Midbrain (tissue), 1 donor: ENCODE data around the gene CHURC1.

Source experiments
- DNase-seq: peaks from one replicate; lab custom pipeline; 2025; lab: John Stamatoyannopoulos, UW

Gene CHURC1

DNA sequence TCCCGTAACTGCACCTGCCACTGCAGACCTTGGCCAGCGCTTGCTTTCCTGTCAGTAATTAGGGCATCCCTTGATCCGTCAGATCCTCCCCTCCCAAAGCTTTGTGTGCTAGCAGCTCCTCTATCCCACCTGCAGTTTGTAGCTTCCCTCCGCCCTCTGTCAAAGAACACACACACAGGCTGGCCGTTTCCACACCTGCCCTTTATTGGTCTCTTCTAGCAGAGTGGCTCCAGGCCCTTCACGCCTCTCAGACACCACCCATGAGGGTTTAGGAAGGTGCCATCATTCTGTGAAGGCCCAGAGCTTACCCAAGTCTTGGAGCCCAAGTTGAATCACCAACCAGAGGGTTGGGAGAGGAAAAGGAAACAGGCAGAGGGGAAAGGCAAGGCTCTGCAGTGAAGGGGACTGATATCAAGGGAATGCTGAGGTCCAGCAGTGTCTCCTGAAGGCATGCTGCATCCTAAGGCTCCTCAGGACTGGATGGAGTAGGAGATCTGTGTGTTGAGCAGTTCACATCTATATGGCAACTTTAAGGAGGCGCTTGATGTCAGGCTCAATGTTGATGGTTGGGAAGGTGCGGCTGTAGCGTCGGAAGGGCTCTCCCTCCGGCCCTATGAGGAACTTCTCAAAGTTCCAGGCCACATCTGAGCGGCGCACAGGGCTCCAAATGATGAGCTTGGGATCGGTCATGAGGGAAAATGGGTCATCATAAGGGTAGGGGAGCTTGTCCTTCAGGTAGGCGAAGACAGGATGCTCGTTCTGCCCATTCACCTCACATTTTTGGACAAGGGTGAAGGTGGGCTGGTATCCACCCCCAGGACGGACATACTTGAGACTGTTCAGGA, 24.9 kb downstream of the CHURC1 start:
- DNase-seq: no peak

DNA sequence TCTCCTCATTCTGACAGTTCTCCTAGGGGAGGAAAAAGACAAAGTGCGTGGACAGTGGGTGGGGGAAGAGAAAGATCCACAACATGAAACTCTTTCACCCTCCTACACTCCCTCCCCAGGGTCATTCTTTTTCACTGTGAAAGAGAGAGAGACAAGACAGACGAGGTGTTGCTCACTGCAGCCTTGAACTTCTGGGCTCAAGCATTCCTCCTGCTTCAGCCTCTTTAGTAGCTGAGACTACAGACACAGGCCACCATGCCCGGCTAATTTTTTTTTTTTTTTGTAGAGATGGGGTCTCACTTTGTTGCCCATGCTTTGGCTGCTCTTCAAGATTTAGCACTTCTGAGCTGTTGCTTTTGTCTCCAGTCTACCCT, 25.5 kb downstream of the CHURC1 start:
- no peak for DNase-seq

DNA sequence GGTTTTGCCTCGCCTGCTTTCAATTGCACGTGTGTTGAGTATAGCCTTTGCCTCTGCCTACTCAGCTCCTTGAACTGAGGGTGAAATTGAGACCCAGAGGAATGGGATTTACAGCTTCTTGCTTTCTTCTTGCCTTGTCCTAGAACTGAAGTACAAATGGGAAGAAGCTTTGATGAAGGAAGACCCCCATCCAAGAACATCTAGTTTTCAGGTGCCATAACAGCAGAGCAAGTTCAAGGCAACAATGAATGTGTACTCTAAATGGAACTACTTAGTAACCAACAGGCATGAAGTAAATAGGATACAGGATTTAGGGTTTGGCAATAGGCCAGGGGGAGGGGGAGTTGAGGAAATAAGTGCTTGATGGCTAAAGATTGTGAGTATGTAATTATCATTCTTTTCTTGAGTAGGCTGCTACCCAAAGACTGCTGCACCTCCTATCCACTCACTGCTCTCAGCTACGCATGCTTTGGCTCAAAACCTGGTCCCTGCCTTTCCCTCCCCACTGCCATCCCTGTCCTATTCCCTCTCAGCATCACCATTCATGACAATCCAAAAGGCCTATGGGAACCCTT, 26.2 kb downstream of the CHURC1 start:
- no peak for DNase-seq

DNA sequence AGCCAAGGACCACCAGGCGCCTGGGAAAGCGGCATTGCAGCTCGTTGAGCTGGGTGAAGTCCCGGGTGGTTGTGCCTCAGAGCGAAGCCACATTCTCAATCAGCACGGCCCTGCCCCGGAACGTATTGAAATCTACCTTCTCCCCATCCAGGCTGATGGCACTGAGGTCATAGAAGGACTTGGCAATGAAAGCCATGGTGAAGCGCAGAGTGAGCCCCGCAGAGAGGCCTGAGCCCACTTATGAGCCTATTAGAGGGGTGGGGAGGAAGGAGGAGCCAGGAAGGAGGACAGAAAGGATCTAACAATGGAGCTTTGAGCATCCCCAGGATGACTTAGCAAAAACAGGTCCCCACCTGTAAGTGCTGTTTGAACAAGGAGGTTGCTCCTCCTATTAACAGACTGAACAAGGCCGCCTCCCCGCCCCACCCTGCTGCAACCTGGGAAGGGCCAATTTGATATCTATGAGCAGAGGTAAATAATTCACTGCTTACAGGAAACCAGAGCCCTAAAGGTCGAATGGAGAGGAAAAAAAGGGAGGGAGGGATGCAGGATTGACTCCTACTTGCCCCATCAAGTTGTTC, 28.4 kb downstream of the CHURC1 start, which contains the start of gene GPX2:
GPX2 (minus strand) TSS at position 215 of the 581 bp plus-strand sequence; CDS start at position 196, 19 bp downstream.
- DNase-seq: no peak

DNA sequence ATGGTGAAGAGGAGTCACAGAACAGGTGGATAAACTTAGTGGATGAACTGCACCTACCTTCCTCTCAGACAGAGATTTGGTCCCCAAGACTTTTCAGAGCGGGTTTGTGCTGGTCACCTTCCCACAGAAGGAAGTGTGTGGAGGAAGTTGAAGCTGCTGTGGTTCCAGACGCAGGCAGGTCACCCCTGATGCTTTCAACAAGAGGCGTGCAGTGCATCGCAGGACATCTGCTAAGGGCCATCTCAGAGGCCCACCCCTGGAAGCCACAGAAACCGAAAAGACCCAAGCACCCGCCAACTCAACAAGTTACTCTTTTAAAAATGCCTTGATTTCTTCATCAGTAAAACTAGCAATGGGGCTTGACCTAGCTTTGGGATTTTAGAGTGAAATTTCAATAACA, 29.3 kb downstream of the CHURC1 start:
- DNase-seq: no peak

DNA sequence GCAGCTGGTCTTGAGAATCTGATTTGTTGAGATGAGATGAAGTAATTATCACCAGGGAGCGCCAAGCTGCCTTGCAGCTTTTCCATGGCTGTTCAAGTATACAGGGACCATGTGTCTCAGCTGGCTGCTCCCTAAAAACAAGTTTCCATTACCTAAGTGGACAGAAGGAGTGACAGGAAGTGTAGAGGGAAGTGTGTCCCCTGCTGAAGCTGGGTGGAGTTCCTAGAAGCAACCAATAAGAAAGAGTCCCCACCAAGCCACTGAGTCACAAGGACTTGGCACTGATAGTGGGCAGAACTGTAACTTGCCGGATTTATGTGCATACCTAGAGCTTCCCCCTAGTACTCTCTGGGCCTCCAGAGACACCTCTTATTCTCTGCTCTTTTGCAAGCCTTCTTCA, 29.8 kb downstream of the CHURC1 start:
- DNase-seq: no peak

DNA sequence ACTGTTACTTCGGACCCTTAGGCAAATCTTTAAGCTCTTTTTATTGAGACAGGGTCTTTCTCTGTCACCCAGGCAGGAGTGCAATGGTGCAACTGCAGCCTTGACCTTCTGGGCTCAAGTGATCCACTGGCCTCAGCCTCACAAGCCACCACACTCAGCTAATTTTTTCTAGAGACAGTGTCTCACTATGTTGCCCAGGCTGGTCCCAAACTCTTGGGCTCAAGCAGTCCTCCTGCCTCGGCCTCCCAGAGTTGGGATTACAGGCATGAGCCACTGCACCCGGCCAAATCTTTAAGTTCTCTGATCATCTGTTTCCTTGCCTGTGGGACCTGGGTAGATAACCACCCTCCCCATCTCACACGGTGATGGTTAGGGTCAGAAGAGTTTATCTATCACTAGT, 30.6 kb downstream of the CHURC1 start:
- no peak for DNase-seq

DNA sequence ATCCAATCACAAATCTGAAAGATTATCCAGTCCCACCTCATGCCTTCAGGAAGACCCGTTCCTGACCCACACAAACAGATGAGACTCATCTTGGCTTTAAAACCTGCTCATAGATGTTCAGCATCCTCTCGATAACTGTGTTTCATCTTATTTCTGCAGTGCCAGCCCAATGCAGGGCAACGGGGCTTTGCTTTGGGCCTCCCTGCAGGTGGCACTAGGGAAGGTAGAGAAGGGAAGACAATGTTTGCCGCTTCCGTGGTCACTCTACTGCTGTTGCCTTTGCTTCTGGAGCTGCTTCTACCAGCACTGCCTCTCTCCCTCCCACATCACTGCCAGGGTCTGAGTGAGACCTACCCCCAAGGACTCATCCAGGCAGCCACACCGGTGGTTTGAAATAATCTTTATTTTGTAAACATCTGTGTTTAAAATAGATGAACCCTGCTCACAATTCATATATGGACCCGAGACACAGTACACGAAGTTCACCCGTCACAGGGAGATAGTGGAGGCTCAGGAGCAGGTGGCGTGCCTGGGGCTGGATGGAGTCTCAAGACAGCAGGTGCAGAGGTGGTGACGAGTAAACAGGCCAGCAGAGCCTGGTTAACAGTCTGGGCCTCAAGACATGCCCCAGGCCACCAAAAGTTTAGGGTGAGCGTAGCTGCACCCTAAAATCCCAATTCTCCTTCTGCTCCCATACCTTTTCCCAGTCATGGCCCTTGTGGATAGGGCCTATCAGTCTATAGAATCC, 31.4 kb downstream of the CHURC1 start:
- DNase-seq: no peak

DNA sequence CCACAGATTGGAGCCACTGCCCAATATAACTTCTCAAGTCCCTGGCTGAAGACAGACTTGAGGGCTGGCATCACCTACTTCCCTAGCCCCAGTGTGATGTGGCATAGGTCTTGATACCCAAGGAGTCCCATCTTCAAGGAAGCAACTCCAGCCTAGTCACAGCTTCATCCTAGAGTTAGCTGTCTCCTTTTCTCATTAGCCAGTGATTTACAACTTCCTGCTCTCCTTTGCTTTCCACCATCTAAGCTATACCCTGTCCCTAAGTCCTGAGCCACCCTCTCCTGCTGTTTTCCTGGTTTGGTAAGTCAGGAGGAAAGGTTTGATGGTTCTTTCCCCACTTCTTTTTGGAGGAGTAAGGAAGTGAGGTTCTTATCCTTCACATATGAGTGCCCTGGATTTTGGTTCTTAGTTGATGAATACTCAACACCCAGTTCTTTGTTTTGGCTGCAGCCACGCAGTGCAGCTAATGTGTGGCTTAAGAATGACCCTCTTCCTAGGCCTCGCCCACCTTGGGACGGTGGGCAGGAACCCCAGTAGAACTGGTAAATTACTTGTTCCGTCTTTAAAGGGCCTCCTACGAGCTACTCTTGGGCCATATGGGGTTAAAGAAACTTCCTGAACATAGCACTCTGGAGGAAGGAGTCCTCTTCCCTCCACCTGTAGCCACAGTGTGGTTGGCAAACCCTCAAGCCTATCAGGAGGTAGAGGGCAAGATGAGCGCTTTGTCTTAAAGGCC, 32.2 kb downstream of the CHURC1 start:
- no peak for DNase-seq

DNA sequence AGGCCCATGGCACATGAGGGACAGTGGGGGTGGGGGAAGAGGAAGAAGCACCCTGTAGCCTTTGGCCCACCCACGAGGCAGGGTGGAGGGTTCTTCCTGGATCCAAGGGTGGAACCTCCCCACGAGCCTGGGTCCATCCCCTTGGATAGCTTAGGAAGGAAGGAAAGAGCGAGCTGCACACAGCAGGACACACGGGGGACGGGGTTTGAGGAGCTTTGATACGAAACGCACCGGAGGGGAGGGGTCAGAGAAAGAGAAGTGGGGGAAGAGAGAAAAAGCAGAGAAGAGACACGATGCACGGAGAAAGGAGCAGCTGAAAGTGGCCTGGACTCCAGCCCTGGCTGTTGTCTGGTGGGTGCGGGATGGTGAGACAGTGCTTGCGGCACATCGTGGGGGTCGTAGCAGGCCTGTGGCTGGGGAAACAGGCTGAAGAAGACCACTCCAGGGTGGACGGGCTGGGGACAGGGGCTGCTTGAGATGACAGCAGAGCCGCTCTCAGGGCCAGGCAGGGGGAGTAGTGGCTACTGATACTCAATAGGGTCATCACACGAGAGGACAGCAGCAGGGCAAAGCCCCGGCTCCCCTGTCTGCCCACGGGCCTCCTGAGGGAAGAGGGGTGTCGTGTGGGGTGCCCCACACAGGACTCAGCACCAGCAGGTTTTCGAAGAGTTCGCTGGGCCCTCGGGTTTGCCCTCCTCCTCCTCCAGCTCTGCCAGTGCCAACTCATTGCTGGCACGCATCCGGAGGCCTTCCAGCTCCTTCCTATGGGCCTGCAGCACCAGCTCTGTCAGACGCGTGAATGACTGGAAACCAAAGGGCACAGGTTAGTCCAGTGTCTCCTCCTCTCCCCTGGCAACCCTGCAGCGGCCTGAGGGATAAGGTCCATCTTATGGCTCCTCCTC, 33.7 kb downstream of the CHURC1 start:
- no peak for DNase-seq

DNA sequence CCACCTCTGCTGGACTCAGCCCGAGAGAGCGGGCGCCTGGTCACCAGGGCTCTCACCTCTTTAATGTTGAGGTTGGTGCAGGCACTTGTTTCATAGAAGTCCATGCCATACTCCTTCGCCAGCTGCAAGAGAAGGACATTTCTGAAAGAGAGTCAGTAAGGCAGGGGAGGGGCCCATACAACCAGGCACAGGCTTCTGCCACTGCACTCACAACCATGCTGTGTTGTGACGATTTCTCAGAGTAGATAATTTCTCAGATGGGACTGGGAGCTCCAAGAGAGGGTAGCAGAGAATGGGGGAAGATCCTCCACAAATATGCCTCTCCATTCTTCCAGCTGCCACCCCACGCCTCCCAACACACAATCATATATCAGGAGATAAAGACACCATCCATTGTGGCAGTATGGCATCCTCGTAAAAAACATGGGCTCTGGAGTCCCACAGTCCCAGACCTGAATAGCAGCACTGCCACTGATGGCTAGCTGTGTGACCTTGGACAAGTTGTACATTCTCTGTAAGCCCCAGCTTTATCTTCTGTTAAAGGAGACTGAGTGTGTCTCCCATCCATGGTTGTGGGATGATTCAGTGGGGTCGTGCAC, 34.5 kb downstream of the CHURC1 start:
- DNase-seq: no peak

DNA sequence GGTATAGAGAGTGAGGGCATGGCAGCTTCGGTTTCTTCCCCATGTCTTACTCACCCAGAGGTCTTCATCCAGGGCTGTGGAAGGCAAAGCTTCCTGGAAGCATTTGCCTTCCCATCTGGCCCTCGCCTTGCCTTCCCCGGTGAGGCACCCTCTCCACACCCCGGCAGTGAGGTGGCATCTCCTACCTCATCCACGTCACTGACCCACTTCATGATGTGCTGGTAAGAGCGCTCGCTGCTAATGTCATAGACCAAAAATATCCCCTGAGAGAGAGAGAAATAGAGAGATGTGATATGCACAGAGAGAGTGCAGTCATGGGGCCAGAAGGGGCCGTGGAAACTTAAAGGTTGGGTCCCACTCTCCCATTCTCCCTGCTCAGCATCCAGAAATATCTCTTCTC, 36.6 kb downstream of the CHURC1 start:
- DNase-seq: no peak

DNA sequence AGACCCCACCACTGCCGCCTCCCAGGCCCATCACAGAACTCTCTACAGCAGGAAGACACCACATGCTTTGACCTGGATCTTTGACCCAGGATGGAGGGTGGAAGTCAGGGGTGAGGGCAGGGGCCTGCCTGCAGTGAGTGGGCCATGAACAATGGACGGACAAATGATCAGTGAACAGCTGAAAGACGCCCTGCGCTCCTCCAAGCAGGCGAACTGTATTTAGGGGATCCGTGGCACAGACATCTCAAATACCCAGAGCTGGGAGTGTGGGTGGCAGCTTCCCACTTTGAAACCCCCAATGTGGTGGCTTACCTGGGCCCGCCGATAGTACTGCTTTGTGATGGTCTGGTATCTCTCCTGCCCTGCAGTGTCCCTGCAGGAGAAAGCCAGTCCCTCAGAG, 37.0 kb downstream of the CHURC1 start:
- no peak for DNase-seq

DNA sequence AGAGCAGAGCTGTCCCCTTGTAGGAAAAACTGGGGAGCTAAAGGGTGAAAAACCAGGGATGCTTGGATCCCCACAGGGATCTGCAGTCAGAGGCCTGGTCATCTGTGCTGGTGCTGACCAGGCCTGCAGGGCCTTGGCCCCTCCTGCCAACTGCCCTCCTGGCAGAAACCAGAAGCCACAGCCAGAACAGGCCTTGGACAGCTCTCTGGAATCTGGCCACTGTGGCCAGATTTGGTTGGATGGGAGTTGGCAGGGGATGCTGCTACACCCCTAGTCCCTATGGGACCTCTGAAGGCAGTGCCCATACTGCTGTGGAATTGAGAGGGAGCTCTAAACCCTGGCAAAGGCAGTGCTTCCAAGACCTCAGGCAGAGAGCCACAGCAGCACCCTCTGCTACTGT, 37.5 kb downstream of the CHURC1 start:
- no peak for DNase-seq

DNA sequence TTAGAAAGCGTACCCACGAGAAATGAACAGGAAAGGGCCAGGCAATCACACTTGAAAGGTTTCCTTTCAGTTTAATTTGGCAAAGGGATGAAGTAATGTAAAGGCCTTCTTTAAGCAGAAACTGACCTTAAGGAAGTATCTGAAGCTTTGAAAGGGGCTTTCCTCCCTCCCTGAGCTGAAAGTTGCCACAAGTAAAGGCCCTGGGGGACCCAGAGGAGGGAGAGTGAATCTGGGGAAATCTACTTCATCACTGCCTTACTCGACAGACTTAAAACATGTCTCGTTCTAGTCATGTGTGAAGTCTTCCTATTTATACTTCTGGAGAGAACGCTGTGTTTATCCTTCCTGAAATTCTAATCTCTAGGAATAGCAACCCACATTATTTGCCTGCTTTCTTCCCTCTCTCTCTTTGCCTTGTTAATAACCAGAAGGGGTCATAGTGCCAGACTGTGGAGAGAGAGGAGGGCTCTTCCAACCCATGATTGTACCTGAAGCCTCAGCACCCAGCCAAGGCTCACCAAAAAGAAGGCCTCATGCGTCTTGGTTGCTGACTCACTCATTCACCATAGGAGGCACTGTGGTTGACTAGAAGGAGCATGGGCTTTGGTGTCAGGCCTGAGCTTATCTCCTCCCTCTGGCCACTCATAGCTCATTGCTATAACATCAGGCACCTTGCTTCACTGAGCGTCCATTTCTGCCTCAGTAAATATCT, 38.5 kb downstream of the CHURC1 start:
- no peak for DNase-seq

DNA sequence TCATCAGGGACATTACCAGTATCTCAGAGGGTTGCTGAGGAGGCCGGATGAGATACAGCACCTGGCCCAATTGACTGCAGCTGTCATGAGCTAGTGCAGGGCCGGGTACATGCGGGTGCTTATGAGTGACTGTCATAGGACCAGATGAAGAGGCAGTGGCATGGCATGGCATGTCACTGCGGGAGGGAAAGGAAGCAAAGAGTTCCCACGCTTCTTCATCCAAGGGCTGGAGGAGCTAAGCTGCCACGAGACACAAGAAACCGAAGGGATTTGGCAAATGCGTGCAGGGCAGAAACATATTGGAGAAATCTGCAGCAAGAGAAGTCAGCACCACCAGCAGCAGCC, 39.0 kb downstream of the CHURC1 start:
- DNase-seq: no peak

DNA sequence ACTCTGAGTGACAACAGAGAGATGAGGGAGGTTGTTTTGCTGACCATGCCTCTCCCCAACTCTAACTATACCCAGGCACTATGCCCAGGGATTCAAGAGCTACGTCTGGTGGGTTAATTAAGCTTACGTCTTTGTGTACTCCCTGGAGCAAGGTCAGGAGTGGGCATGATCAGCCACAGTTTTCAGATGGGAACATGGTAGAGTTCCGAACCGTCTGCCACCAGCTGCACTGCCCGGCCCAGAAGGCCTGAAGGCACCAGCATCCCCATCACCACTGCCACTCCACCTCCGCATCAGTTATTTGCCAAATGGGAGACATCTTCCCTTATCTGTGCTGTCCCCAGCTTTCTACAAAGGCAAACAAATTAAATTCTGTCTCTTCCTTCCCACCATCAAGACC, 39.4 kb downstream of the CHURC1 start:
- DNase-seq: no peak

DNA sequence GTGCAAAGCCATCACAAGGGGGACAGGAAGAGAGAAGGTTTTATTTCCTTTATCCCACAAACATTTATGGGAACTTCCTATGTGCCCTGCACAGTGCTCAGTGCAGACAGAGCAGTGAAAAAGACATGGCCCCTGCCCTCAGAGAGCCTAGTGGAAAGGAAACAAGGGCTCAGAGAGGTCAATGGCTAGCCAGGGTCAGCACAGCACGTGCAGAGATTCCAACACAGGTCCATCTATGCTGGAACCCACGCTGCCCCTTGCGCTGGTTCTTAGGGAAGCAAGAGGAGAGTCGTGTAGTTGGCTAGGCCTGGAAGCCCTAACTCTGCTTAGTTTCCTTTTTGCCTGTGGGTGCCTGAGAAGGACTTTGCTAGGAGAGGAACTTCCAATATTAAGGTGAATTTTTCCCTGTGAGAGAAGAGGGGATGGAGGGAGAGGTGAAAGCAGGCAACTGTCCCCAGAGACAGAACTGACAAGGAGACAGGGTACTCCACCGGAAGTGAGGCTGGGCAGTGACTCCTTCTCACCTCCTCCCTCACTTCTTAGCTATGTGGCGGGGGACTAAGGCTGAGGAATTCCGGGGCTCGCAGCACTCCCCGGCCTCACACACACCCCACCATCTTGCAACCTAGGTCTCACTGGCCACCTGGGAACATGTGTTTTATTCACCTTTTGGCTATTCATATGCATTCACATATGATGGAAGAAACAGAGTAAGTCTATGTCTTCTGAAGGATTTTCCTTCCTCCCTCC, 40.4 kb downstream of the CHURC1 start:
- no peak for DNase-seq

DNA sequence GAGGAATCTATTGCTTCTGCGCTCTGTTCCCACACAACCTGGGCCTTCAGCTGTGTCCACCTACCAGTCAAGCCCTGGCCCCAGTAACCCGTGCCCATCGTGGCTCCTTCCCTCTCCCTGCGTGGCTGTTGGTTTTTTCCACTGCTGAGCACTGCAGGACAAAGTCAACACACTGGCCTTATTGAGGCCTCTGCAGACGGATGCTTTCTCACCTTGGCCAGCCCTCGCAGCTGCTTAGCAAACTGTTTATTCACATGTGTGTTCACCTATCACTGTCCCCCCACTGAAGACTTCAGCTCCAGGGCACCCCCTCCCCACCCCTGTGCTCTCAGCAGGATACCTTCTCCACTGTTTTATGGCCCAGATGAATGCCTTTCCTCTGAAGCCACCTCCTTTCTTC, 41.0 kb downstream of the CHURC1 start:
- no peak for DNase-seq
